ENCODE results near the gene PKIG. TPM values are rescaled to one million over a fixed set of nuclear protein-coding genes. Genes with fewer than 3 reads are reported as not detected.

Gene PKIG
- total RNA-seq, 2 donors from 2014 or later = 43.6 to 64.9 TPM

GRCh38 chr20:44656448-44656847 lies 74.1 kb downstream of the PKIG start:
- peaks cover 4% of the 10 kb centered on the region for H3K4me1 ChIP-seq
- DNase-seq = no peak
- H3K4me3 ChIP-seq = no peak overlapping the region
- 64 to 68% methylated on average over 3 of the region's 3 CpGs for WGBS, 2 donors
- no peaks in the 10 kb centered on the region for H3K9me3 ChIP-seq
- intact Hi-C loops (cut with DNase I) = no loop called here
- TF ChIP-seq, protein P1, sequence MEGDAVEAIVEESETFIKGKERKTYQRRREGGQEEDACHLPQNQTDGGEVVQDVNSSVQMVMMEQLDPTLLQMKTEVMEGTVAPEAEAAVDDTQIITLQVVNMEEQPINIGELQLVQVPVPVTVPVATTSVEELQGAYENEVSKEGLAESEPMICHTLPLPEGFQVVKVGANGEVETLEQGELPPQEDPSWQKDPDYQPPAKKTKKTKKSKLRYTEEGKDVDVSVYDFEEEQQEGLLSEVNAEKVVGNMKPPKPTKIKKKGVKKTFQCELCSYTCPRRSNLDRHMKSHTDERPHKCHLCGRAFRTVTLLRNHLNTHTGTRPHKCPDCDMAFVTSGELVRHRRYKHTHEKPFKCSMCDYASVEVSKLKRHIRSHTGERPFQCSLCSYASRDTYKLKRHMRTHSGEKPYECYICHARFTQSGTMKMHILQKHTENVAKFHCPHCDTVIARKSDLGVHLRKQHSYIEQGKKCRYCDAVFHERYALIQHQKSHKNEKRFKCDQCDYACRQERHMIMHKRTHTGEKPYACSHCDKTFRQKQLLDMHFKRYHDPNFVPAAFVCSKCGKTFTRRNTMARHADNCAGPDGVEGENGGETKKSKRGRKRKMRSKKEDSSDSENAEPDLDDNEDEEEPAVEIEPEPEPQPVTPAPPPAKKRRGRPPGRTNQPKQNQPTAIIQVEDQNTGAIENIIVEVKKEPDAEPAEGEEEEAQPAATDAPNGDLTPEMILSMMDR (IDR thresholded peaks at IDR 0.05) = no peak
- TF ChIP-seq POLR2A (IDR thresholded peaks at IDR 0.05) = no peak
- H3K36me3 ChIP-seq (replicated peaks in 1 of 2; ENCODE audit: insufficient read depth in 1 of 2, low read depth in 2 of 2) = no peaks in the 10 kb centered on the region
- H3K27me3 ChIP-seq = no peaks in the 10 kb centered on the region
- no peak for ATAC-seq
- H3K27ac ChIP-seq = no peak overlapping the region

DNA sequence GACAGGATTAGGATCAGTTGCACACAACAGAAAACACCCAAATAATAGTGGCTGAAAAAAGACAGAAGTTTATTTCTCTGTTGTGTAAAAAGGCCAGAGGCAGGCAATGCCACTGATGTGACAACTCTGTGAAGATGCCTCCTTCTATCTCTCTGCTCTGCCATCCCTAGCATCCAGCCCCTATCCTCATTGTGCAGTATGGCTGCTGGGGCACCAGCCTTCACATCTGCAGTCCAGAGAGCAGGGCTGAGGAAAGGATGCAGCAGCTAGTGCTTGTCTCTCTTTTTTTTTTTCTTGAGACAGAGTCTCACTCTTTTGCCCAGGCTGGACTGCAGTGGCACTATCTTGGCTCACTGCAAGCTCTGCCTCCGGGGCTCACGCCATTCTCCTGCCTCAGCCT lies 75.5 kb downstream of the PKIG start:
- DNase-seq (no peak), ATAC-seq (no peak)
- 100% methylated on average over 2 of the region's 2 CpGs for WGBS, 2 donors
- Histone ChIP-seq H3K4me3 (no peak overlapping the region), H3K4me1 (peaks cover 3% of the 10 kb centered on the region), H3K27ac (no peak overlapping the region), H3K27me3 (no peaks in the 10 kb centered on the region), H3K36me3 (replicated peaks in 1 of 2; ENCODE audit: insufficient read depth in 1 of 2, low read depth in 2 of 2) (no peaks in the 10 kb centered on the region), H3K9me3 (no peaks in the 10 kb centered on the region)
- intact Hi-C loops (cut with DNase I) = no loop called here
- TF ChIP-seq POLR2A (IDR thresholded peaks at IDR 0.05) = no peak
- TF ChIP-seq, protein P1 (IDR thresholded peaks at IDR 0.05) = no peak

DNA sequence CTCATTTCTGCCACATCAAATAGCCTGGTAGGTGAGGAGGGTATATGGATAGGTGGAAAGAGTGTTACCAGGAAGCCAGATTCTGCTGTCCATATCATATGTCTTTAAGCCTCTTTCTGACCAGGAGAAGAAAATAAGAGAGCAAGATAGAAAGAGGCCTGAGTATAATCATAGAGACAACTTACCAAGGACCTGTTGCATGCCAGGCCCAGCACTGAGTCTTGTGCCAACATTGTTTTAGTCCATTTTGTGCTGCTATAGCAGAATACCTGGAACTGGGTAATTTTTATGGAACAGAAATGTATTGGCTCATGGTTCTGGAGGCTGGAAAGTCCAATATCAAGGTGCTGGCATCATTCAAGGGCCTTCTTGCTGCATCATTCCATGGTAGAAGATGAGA lies 76.4 kb downstream of the PKIG start:
- DNase-seq (no peak), ATAC-seq (no peak)
- no peaks in the 10 kb centered on the region for H3K36me3 ChIP-seq (replicated peaks in 1 of 2; ENCODE audit: insufficient read depth in 1 of 2, low read depth in 2 of 2)
- TF ChIP-seq, protein P1 (IDR thresholded peaks at IDR 0.05) = no peak
- TF ChIP-seq POLR2A (IDR thresholded peaks at IDR 0.05) = no peak
- no peak overlapping the region for H3K27ac ChIP-seq
- intact Hi-C loops (cut with DNase I) = no loop called here
- H3K4me3 ChIP-seq = no peak overlapping the region
- H3K27me3 ChIP-seq = no peaks in the 10 kb centered on the region
- no peaks in the 10 kb centered on the region for H3K9me3 ChIP-seq
- H3K4me1 ChIP-seq = no peaks in the 10 kb centered on the region

DNA sequence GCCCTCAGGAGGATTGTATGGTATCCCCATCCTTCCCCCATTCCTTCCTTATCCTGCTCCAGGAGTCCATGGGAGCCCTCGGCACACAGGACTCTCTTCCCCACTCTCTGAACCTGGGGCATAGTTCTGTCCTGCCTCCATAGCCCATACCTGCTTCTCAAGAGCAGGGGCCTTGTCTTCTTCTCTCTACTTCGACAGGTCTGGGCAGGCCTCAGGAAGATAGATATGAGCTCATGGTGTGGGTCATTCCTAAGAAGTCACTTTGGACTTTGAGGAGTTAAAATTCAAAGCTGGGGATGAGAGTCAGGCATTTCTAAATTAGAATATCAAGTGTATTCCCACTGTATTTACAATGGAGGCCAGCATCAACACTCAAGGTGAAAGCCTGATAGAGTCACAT lies 77.6 kb downstream of the PKIG start:
- TF ChIP-seq POLR2A (IDR thresholded peaks at IDR 0.05) = no peak
- TF ChIP-seq, protein P1 (IDR thresholded peaks at IDR 0.05) = no peak
- ATAC-seq (no peak), DNase-seq (no peak)
- H3K4me3 ChIP-seq = no peak overlapping the region
- no peaks in the 10 kb centered on the region for H3K27me3 ChIP-seq
- intact Hi-C loops (cut with DNase I) = no loop called here
- no peak overlapping the region for H3K27ac ChIP-seq
- H3K36me3 ChIP-seq (replicated peaks in 1 of 2; ENCODE audit: insufficient read depth in 1 of 2, low read depth in 2 of 2) = no peaks in the 10 kb centered on the region
- no peaks in the 10 kb centered on the region for H3K4me1 ChIP-seq
- no peaks in the 10 kb centered on the region for H3K9me3 ChIP-seq
- WGBS, 2 donors = 77 to 92% methylated on average over 2 of the region's 2 CpGs

GRCh38 chr20:44660581-44660980 lies 78.2 kb downstream of the PKIG start:
- Histone ChIP-seq H3K4me1 (no peaks in the 10 kb centered on the region), H3K36me3 (replicated peaks in 1 of 2; ENCODE audit: insufficient read depth in 1 of 2, low read depth in 2 of 2) (no peaks in the 10 kb centered on the region), H3K27me3 (no peaks in the 10 kb centered on the region), H3K27ac (no peak overlapping the region), H3K4me3 (no peak overlapping the region), H3K9me3 (no peaks in the 10 kb centered on the region)
- DNase-seq = no peak
- no peak for ATAC-seq
- WGBS, 2 donors = 85 to 88% methylated on average over 5 of the region's 5 CpGs
- intact Hi-C loops (cut with DNase I) = no loop called here
- TF ChIP-seq, protein P1 (IDR thresholded peaks at IDR 0.05) = no peak
- TF ChIP-seq POLR2A (IDR thresholded peaks at IDR 0.05) = no peak

Data from body of pancreas (tissue), 4 donors.